Gastroesophageal sphincter (tissue), 3 donors: ENCODE data around the gene QARS1.

Experiments used
- POLR2A ChIP-seq, 2 donors: fragments of 450-650 bp; IDR thresholded peaks; one replicate each; pipeline ENCODE4 v1.6.1; 2017; ENCODE audit warnings: antibody characterized with exemption in 2 of 2, mild to moderate bottlenecking in 2 of 2, moderate library complexity in 1 of 2
- TF ChIP-seq, protein P1 (sequence below), 4 experiments: fragments of 200-600 bp in 2 of 4; fragments of 450-650 bp in 2 of 4; sonication (generic) in 1 of 4; IDR thresholded peaks; one replicate each; pipeline ENCODE4 v1.5.1; 2017 to 2019; ENCODE audit warnings: antibody characterized with exemption in 4 of 4, mild to moderate bottlenecking in 2 of 4, moderate library complexity in 2 of 4

DNA sequence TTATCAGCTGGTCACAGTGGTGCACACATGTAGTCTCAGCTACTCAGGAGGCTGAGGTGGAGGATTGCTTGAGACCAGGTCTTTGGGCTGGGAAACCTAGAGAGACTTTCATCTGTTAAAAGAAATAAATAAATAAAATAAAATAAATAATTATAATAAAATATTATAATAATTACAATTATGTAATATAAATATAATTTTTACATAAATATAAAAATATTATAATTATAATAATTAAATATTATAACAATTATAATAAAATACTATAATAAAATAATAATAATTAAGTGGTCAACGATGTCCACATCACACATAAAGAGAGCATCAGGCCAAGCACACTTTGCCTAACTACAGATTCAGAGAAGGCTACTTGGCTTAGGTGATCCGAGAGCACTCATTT lies 25.3 kb downstream of the QARS1 start:
- TF ChIP-seq, protein P1, sequence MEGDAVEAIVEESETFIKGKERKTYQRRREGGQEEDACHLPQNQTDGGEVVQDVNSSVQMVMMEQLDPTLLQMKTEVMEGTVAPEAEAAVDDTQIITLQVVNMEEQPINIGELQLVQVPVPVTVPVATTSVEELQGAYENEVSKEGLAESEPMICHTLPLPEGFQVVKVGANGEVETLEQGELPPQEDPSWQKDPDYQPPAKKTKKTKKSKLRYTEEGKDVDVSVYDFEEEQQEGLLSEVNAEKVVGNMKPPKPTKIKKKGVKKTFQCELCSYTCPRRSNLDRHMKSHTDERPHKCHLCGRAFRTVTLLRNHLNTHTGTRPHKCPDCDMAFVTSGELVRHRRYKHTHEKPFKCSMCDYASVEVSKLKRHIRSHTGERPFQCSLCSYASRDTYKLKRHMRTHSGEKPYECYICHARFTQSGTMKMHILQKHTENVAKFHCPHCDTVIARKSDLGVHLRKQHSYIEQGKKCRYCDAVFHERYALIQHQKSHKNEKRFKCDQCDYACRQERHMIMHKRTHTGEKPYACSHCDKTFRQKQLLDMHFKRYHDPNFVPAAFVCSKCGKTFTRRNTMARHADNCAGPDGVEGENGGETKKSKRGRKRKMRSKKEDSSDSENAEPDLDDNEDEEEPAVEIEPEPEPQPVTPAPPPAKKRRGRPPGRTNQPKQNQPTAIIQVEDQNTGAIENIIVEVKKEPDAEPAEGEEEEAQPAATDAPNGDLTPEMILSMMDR (IDR thresholded peaks at IDR 0.05), result no peak
- no peak for TF ChIP-seq POLR2A (IDR thresholded peaks at IDR 0.05)
